Natural killer cell treated with Interleukin-12 subunit alpha and Interleukin-12 subunit beta and Interleukin-15 and Interleukin-18, amount 100 ng/mL, for 72 hours (primary cell): ENCODE measurements around the gene LYSMD3. TPM values are rescaled to one million over a fixed set of nuclear protein-coding genes. Genes with fewer than 3 reads are reported as not detected.

ENCODE experiments used
- ATAC-seq, 2 donors: fragments of 150-1000 bp; cut with Tn5 transposase in 1 of 2; sonication (Bioruptor Pico), chemical (Tn5 transposase) in 1 of 2; 2 replicates each; pipeline ENCODE4 v1.10.0; 2021
- DNase-seq: peaks from one replicate; pipeline ENCODE4 v3.0.0; 2022; ENCODE audit warnings: low spot score
- H3K27ac Mint-ChIP-seq, 2 donors: 1 replicate in 1 of 2; 2 replicates in 1 of 2; pipeline ENCODE4 v1.8.0; 2022; ENCODE audit warnings: mixed read lengths in 2 of 2, mild to moderate bottlenecking in 1 of 2, moderate library complexity in 1 of 2
- H3K27me3 Mint-ChIP-seq, 2 donors: 1 replicate in 1 of 2; 2 replicates in 1 of 2; pipeline ENCODE4 v1.8.0; 2022; ENCODE audit warnings: mixed read lengths in 2 of 2
- H3K36me3 Mint-ChIP-seq: one replicate; pipeline ENCODE4 v1.8.0; 2022; ENCODE audit warnings: mixed read lengths
- H3K4me1 Mint-ChIP-seq, 2 donors: 1 replicate in 1 of 2; 2 replicates in 1 of 2; pipeline ENCODE4 v1.8.0; 2022; ENCODE audit warnings: low read depth in 2 of 2, mixed read lengths in 2 of 2, mild to moderate bottlenecking in 1 of 2
- H3K4me3 Mint-ChIP-seq: one replicate; pipeline ENCODE4 v1.8.0; 2022; ENCODE audit warnings: mixed read lengths
- H3K9me3 Mint-ChIP-seq: 2 replicates; pipeline ENCODE4 v1.8.0; 2022; ENCODE audit warnings: mixed read lengths
- total RNA-seq, 2 donors: library from RNA; stranded (reverse); gene quantifications; one replicate each; pipeline ENCODE4 v1.2.3, GENCODE V29; 2022

Gene LYSMD3
- total RNA-seq, 2 donors from 2014 or later = 16.2 to 24.4 TPM

DNA sequence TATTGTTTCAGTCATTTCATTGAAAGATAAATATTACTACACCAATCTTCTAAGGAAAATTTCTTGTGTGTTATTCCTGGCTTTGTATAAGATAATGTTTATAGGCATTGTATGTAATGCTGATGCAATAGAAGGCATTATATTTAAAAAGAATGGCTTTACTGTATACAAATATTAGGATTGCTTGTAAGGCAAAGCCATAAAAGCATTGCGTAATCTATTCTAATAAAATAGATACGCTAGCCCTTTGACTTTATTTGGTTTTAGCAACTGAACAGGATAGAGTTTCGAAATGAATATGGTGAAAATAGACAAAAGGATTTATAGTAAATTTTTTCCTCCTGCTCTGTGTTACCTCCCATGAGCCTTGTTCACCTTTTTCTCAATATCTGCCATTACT lies 5.5 kb upstream of the LYSMD3 start:
- Mint-ChIP-seq H3K27ac (no peak overlapping the region), H3K4me3 (no peak overlapping the region), H3K36me3 (no peaks in the 10 kb centered on the region), H3K27me3 (peaks cover 33 to 67% of the 10 kb centered on the region in 2 donors), H3K4me1 (no peaks in the 10 kb centered on the region), H3K9me3 (no peaks in the 10 kb centered on the region)
- ATAC-seq (no peak), DNase-seq (no peak)

GRCh38 chr5:90533794-90534193 lies 4.4 kb upstream of the LYSMD3 start:
- H3K36me3 Mint-ChIP-seq = no peaks in the 10 kb centered on the region
- no peak for DNase-seq
- H3K27ac Mint-ChIP-seq = no peak overlapping the region
- H3K27me3 Mint-ChIP-seq = peaks cover 29 to 60% of the 10 kb centered on the region in 2 donors
- peaks cover 1 to 2% of the 10 kb centered on the region in 2 donors for H3K4me1 Mint-ChIP-seq
- ATAC-seq = no peak
- H3K9me3 Mint-ChIP-seq = no peaks in the 10 kb centered on the region
- H3K4me3 Mint-ChIP-seq = no peak overlapping the region

- H3K4me3 Mint-ChIP-seq = no peak overlapping the region
- H3K27ac Mint-ChIP-seq = no peak overlapping the region
- H3K4me1 Mint-ChIP-seq = peaks cover 21 to 27% of the 10 kb centered on the region in 2 donors
- peaks cover 8% of the 10 kb centered on the region for H3K36me3 Mint-ChIP-seq
- peaks cover 23 to 43% of the 10 kb centered on the region in 2 donors for H3K27me3 Mint-ChIP-seq
- DNase-seq (no peak), ATAC-seq (no peak)
- no peaks in the 10 kb centered on the region for H3K9me3 Mint-ChIP-seq
These were observed 1.5 kb upstream of the LYSMD3 start for GRCh38 chr5:90530736-90531487.

DNA sequence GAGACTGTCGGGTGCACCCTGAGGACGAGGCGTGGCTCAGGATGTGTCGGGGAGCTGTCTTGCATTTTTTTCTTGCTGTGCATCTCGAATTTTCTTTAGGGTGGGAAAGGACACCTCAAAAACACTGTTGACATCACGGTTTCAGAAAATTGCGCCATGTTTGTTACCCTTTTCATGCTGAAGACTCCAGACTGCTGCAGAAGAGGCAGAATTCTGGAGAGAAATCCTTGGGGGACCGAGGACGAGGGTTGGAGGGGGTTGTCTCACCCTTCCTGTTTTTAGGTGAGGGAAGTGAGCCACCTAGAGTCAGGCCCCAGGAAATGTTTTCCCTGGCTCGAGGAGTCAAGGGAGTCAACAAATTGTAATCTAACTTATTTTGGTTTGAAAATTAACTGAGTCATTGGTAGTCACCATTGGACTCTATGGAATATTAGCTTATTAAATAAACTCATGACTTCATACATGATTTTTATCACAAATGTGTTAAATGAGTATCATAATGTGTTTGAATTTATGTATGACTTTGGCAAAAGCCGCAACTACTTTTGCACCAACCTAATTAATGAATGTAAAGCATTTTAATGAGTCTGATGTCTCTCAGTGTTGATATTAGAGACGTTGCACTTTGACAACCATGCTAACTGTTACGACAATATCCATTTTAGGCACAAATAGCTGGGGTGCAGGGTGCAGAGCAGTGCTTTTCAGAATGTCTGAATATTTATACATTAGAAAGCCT lies 724 bp upstream of the LYSMD3 start:
- Mint-ChIP-seq H3K9me3 (no peaks in the 10 kb centered on the region), H3K4me3 (peak overlapping the region; percentile 93), H3K36me3 (peaks cover 8% of the 10 kb centered on the region), H3K4me1 (peaks cover 23 to 27% of the 10 kb centered on the region in 2 donors), H3K27me3 (peaks cover 18 to 36% of the 10 kb centered on the region in 2 donors), H3K27ac (peak overlapping the region; percentile 89 to 93)
- peak; percentile 45 to 70 for ATAC-seq
- peak; percentile 67 for DNase-seq

DNA sequence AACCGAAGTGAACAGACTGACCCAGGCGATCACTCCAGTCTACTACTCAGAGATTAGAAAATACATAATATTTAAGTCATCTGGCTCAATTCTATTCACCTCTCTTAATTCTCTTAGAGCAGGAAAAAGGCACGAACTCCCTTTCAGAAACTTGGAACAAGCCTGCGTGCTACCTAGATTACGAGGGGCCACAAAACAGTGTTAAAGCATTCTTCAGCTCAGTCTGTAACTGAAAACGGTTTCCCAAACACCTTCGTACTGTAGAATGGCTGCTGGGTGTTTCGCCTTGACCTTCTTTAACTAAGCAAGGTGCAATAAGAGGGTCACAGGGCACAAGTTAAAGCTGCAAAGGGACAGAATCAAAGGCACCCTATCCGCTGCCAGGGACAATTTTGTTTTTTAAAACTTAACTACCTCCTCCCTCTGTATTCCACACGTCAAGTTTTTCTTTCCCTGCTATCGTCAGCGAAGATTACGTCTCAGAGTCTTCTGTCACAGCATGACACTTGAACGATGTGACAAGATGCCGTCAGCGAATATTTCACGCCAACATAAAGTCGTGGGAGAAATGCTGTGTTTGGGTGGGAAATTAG lies 687 bp downstream of the LYSMD3 start:
- ATAC-seq (no peak), DNase-seq (no peak)
- peaks cover 8% of the 10 kb centered on the region for H3K36me3 Mint-ChIP-seq
- H3K4me1 Mint-ChIP-seq = peaks cover 26 to 27% of the 10 kb centered on the region in 2 donors
- no peaks in the 10 kb centered on the region for H3K9me3 Mint-ChIP-seq
- peak overlapping the region; percentile 89 to 93 for H3K27ac Mint-ChIP-seq
- peak overlapping the region; percentile 93 for H3K4me3 Mint-ChIP-seq
- peaks cover 14 to 24% of the 10 kb centered on the region in 2 donors for H3K27me3 Mint-ChIP-seq

GRCh38 chr5:90519081-90519480 lies 10.3 kb downstream of the LYSMD3 start:
- Mint-ChIP-seq H3K27ac (peak overlapping the region in 1 of 2 donors; percentile 3), H3K36me3 (peaks cover 32% of the 10 kb centered on the region), H3K4me1 (peaks cover 9 to 24% of the 10 kb centered on the region in 2 donors), H3K9me3 (no peaks in the 10 kb centered on the region), H3K27me3 (no peaks in the 10 kb centered on the region), H3K4me3 (no peak overlapping the region)
- ATAC-seq (no peak), DNase-seq (no peak)

- Mint-ChIP-seq H3K4me1 (peaks cover 9 to 24% of the 10 kb centered on the region in 2 donors), H3K4me3 (no peak overlapping the region), H3K27ac (peak overlapping the region in 1 of 2 donors; percentile 3), H3K36me3 (peaks cover 32% of the 10 kb centered on the region), H3K9me3 (no peaks in the 10 kb centered on the region), H3K27me3 (no peaks in the 10 kb centered on the region)
- ATAC-seq (no peak), DNase-seq (no peak)
These were observed 10.7 kb downstream of the LYSMD3 start for GRCh38 chr5:90518661-90519060.

- ATAC-seq = no peak
- peaks cover 11% of the 10 kb centered on the region for H3K36me3 Mint-ChIP-seq
- H3K27ac Mint-ChIP-seq = no peak overlapping the region
- peaks cover 5 to 9% of the 10 kb centered on the region in 2 donors for H3K4me1 Mint-ChIP-seq
- no peak overlapping the region for H3K4me3 Mint-ChIP-seq
- no peaks in the 10 kb centered on the region for H3K9me3 Mint-ChIP-seq
- DNase-seq = no peak
- H3K27me3 Mint-ChIP-seq = no peaks in the 10 kb centered on the region
These were observed 14.9 kb downstream of the LYSMD3 start for GRCh38 chr5:90514520-90514919.

DNA sequence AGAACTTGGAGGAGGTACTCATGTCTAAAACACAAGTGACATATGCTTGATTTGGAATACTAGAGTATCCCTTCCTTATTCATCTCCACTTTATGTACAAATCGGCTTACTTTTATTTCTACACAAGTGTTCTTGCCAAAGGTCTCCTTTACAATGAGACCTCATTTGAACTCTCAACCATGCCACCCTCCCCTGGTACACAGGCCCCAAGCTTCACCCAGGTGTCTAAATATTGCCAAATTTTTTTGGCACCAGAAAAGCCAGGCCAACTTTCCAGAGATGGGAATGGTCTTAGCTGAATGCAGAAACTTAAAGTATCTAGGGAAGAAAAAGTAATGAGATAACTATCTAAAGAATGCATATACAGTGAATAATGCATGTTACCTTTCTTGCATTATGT lies 18.9 kb downstream of the LYSMD3 start:
- Mint-ChIP-seq H3K27me3 (no peaks in the 10 kb centered on the region), H3K27ac (no peak overlapping the region), H3K4me3 (no peak overlapping the region), H3K9me3 (no peaks in the 10 kb centered on the region), H3K36me3 (no peaks in the 10 kb centered on the region), H3K4me1 (no peaks in the 10 kb centered on the region)
- ATAC-seq (no peak), DNase-seq (no peak)

- DNase-seq (no peak), ATAC-seq (no peak)
- Mint-ChIP-seq H3K9me3 (no peaks in the 10 kb centered on the region), H3K27ac (no peak overlapping the region), H3K27me3 (no peaks in the 10 kb centered on the region), H3K4me1 (no peaks in the 10 kb centered on the region), H3K36me3 (no peaks in the 10 kb centered on the region), H3K4me3 (no peak overlapping the region)
These were observed 23.2 kb downstream of the LYSMD3 start for GRCh38 chr5:90506221-90506620.

DNA sequence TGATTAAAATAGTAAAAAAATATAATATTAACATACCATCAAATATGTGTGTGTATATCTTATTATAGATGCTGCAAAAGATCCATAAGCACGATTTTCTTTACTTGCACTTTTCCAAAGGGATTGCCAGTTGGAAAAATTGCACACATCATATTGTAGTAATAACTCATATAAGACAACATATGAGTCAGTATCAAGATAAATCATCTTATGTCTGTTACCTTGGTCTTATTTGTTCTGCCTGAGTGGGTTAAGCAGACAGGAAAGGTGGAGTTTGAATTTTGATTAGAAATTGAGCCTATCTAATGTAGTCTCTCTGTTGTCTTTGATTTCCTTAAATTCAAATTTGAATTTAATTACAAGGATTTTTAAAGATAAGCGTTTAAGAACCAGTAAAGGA lies 24.6 kb downstream of the LYSMD3 start:
- no peak overlapping the region for H3K27ac Mint-ChIP-seq

GRCh38 chr5:90503596-90503995 lies 25.8 kb downstream of the LYSMD3 start:
- H3K27me3 Mint-ChIP-seq = peaks cover 0 to 8% of the 10 kb centered on the region in 2 donors
- H3K27ac Mint-ChIP-seq = no peak overlapping the region
- ATAC-seq (no peak), DNase-seq (no peak)
- no peaks in the 10 kb centered on the region for H3K9me3 Mint-ChIP-seq
- no peaks in the 10 kb centered on the region for H3K4me1 Mint-ChIP-seq
- H3K4me3 Mint-ChIP-seq = no peak overlapping the region
- no peaks in the 10 kb centered on the region for H3K36me3 Mint-ChIP-seq

More for the DNA sequence above, 24.6 kb downstream of the LYSMD3 start:
- H3K4me3 Mint-ChIP-seq = no peak overlapping the region
- no peaks in the 10 kb centered on the region for H3K36me3 Mint-ChIP-seq
- ATAC-seq (no peak), DNase-seq (no peak)
- no peaks in the 10 kb centered on the region for H3K4me1 Mint-ChIP-seq
- H3K9me3 Mint-ChIP-seq = no peaks in the 10 kb centered on the region
- no peaks in the 10 kb centered on the region for H3K27me3 Mint-ChIP-seq

DNA sequence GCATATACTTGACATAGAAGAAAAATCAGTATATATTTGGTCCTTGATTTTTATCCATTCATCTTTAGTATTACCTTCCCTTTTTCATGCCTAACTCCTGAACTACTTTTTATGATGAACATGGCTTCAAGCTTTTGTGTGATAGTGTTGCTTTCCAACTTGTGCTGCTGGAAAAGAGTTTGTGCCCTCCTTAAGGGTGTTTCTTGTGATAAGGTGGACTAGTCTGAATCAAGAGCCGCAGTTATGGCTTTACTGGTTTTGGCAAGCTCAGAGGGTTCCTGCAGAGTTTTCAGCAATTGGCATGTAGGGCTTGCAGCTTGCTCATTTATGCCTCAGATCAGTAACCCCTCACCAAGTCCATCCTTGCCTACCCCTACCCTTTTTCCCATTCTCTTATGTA lies 34.2 kb downstream of the LYSMD3 start:
- DNase-seq (no peak), ATAC-seq (no peak)
- H3K27ac Mint-ChIP-seq = no peak overlapping the region
- H3K27me3 Mint-ChIP-seq = peaks cover 0 to 11% of the 10 kb centered on the region in 2 donors
- no peaks in the 10 kb centered on the region for H3K9me3 Mint-ChIP-seq
- no peaks in the 10 kb centered on the region for H3K4me1 Mint-ChIP-seq
- H3K36me3 Mint-ChIP-seq = peaks cover 4% of the 10 kb centered on the region
- H3K4me3 Mint-ChIP-seq = no peak overlapping the region

GRCh38 chr5:90494043-90494442 lies 35.3 kb downstream of the LYSMD3 start:
- DNase-seq (no peak), ATAC-seq (no peak)
- peaks cover 4% of the 10 kb centered on the region for H3K36me3 Mint-ChIP-seq
- H3K4me3 Mint-ChIP-seq = no peak overlapping the region
- peaks cover 0 to 7% of the 10 kb centered on the region in 2 donors for H3K27me3 Mint-ChIP-seq
- no peaks in the 10 kb centered on the region for H3K9me3 Mint-ChIP-seq
- H3K4me1 Mint-ChIP-seq = no peaks in the 10 kb centered on the region
- no peak overlapping the region for H3K27ac Mint-ChIP-seq
